Tibial nerve (tissue), 4 donors: ENCODE results near the gene TFB1M. TPM values are rescaled to one million over a fixed set of nuclear protein-coding genes. Genes with fewer than 3 reads are reported as not detected.

Experiments
- DNase-seq, 2 donors: peaks; one replicate each; pipeline ENCODE4 v3.0.0-alpha.2; 2019; ENCODE audit warnings: low spot score in 2 of 2
- H3K27ac ChIP-seq, 4 donors: fragments of 200-600 bp; sonication (generic) in 3 of 4; one replicate each; pipeline ENCODE4 v1.5.1; 2017 to 2019; ENCODE audit warnings: mild to moderate bottlenecking in 1 of 4
- H3K27me3 ChIP-seq, 2 donors: fragments of 200-600 bp; sonication (generic) in 1 of 2; one replicate each; pipeline versions ENCODE4 v1.5.1 to v1.6.0; 2017 to 2019
- H3K36me3 ChIP-seq, 3 donors: fragments of 200-600 bp; sonication (generic); one replicate each; pipeline ENCODE4 v1.5.1; 2018 to 2019
- H3K4me1 ChIP-seq, 4 donors: fragments of 200-600 bp; sonication (generic) in 3 of 4; one replicate each; pipeline ENCODE4 v1.5.1; 2017 to 2019
- H3K4me3 ChIP-seq, 4 donors: fragments of 200-600 bp; sonication (generic) in 3 of 4; one replicate each; pipeline ENCODE4 v1.5.1; 2017 to 2019; ENCODE audit warnings: mild to moderate bottlenecking in 1 of 4, moderate library complexity in 1 of 4
- H3K9me3 ChIP-seq, 4 donors: fragments of 200-600 bp; sonication (generic) in 3 of 4; one replicate each; pipeline ENCODE4 v1.5.1; 2017 to 2019
- CTCF ChIP-seq, 5 experiments: fragments of 200-600 bp in 3 of 5; fragments of 450-650 bp in 2 of 5; sonication (generic) in 3 of 5; IDR thresholded peaks; one replicate each; pipeline ENCODE4 v1.5.1; 2016 to 2019; ENCODE audit warnings: antibody characterized with exemption in 5 of 5, mild to moderate bottlenecking in 3 of 5, moderate library complexity in 2 of 5
- EP300 ChIP-seq, 2 donors: sonication (generic); formaldehyde crosslinking; IDR thresholded peaks; one replicate each; pipeline ENCODE4 v1.6.1; 2017; ENCODE audit warnings: antibody characterized with exemption in 2 of 2, mild to moderate bottlenecking in 1 of 2
- POLR2A ChIP-seq, 2 donors: fragments of 450-650 bp; IDR thresholded peaks; one replicate each; pipeline ENCODE4 v1.6.1; 2017; ENCODE audit warnings: antibody characterized with exemption in 2 of 2, mild to moderate bottlenecking in 2 of 2, moderate library complexity in 2 of 2
- WGBS, 2 donors: methylation state at CpG; one replicate each; pipeline ENCODE4 v1.1.5; 2018; 5-methylcytosine and 5-hydroxymethylcytosine counted together
- total RNA-seq, 4 donors: library from RNA; depleted of rRNA; stranded (reverse); fragments of >200 nt; gene quantifications; one replicate each; pipeline ENCODE4 v1.1.0, GENCODE V29; 2016

Gene TFB1M
- total RNA-seq, 4 donors from 2014 or later: 21.4 to 52.7 (median 22.1) TPM

DNA sequence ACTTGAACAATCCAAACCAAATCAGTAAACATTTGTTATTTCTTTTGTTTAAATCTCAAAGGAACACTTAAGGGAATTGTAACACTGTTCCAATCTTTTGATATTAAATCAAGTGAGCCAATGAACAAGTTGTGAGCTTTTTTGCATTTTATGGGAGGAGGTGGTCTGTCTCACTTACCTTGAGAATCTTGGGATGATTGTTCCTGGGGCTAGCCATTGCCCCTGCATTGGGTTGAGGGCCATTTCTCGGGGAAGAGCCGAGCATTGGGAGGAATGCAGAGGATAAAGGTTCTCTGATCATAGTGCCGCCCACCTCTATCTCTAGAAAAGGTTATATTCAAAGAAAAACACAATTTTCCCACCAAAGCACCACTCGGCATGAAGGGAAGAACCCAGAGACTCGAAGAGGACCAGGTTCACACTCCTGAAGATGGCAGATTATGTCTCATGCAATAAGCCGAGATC lies 13.8 kb upstream of the TFB1M start:
- Histone ChIP-seq H3K27ac (no peak overlapping the region), H3K4me1 (peaks cover 0 to 4% (median 0%) of the 10 kb centered on the region in 4 donors), H3K4me3 (no peak overlapping the region), H3K36me3 (no peaks in the 10 kb centered on the region), H3K27me3 (no peaks in the 10 kb centered on the region), H3K9me3 (no peaks in the 10 kb centered on the region)
- DNase-seq: no peak
- no peak for TF ChIP-seq POLR2A (IDR thresholded peaks at IDR 0.05)
- TF ChIP-seq CTCF (IDR thresholded peaks at IDR 0.05): no peak
- no peak for TF ChIP-seq EP300 (IDR thresholded peaks at IDR 0.05)
- 90 to 91% methylated on average over 6 of the region's 6 CpGs for WGBS, 2 donors

GRCh38 chr6:155327326-155328073 lies 13.2 kb upstream of the TFB1M start:
- 0% methylated on average over 1 of the region's 1 CpG for WGBS, 2 donors
- H3K27me3 ChIP-seq: no peaks in the 10 kb centered on the region
- no peak overlapping the region for H3K27ac ChIP-seq
- H3K36me3 ChIP-seq: no peaks in the 10 kb centered on the region
- peaks cover 0 to 4% (median 0%) of the 10 kb centered on the region in 4 donors for H3K4me1 ChIP-seq
- no peaks in the 10 kb centered on the region for H3K9me3 ChIP-seq
- H3K4me3 ChIP-seq: no peak overlapping the region
- TF ChIP-seq EP300 (IDR thresholded peaks at IDR 0.05) (no peak), CTCF (IDR thresholded peaks at IDR 0.05) (peak; percentile 68 to 89 (median 81))
- peak in 1 of 2 donors; percentile 42 for DNase-seq

- no peak for TF ChIP-seq EP300 (IDR thresholded peaks at IDR 0.05)
- no peak for TF ChIP-seq POLR2A (IDR thresholded peaks at IDR 0.05)
- TF ChIP-seq CTCF (IDR thresholded peaks at IDR 0.05): no peak
- H3K27me3 ChIP-seq: no peaks in the 10 kb centered on the region
- no peak overlapping the region for H3K4me3 ChIP-seq
- no peak overlapping the region for H3K27ac ChIP-seq
- no peaks in the 10 kb centered on the region for H3K36me3 ChIP-seq
- 69 to 72% methylated on average over 6 of the region's 6 CpGs for WGBS, 2 donors
- H3K4me1 ChIP-seq: peaks cover 0 to 4% (median 0%) of the 10 kb centered on the region in 4 donors
- DNase-seq: no peak
- no peaks in the 10 kb centered on the region for H3K9me3 ChIP-seq
Observed at GRCh38 chr6:155325700-155326516, 11.6 kb upstream of the TFB1M start.

DNA sequence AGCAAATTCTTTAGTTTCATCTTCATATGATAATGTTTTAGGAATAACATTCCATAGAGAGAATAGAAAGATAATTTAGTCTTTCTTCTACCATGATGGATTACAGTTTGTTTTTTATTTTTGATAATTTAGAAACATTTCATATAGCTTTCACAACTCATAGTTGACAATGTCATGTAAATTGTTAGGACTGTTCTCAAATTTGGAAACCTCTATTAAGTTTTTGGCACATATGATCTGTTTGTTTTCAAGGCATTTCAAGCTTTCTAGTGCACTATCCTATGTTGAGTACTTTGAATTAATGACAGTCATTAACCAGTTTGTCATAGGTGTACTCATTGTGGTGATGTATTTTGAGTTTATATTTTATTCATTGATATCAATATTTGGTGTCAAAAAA lies 10.7 kb upstream of the TFB1M start:
- no peaks in the 10 kb centered on the region for H3K36me3 ChIP-seq
- H3K27ac ChIP-seq: no peak overlapping the region
- no peak for DNase-seq
- H3K27me3 ChIP-seq: no peaks in the 10 kb centered on the region
- H3K9me3 ChIP-seq: no peaks in the 10 kb centered on the region
- TF ChIP-seq CTCF (IDR thresholded peaks at IDR 0.05): no peak
- TF ChIP-seq EP300 (IDR thresholded peaks at IDR 0.05): no peak
- TF ChIP-seq POLR2A (IDR thresholded peaks at IDR 0.05): no peak
- H3K4me3 ChIP-seq: no peak overlapping the region
- H3K4me1 ChIP-seq: peaks cover 0 to 4% (median 0%) of the 10 kb centered on the region in 4 donors

GRCh38 chr6:155324172-155324571 lies 9.9 kb upstream of the TFB1M start:
- no peak overlapping the region for H3K4me3 ChIP-seq
- H3K27me3 ChIP-seq: no peaks in the 10 kb centered on the region
- 90 to 92% methylated on average over 2 of the region's 2 CpGs for WGBS, 2 donors
- no peak overlapping the region for H3K27ac ChIP-seq
- no peaks in the 10 kb centered on the region for H3K9me3 ChIP-seq
- H3K4me1 ChIP-seq: peaks cover 0 to 4% (median 0%) of the 10 kb centered on the region in 4 donors
- TF ChIP-seq POLR2A (IDR thresholded peaks at IDR 0.05): no peak
- TF ChIP-seq CTCF (IDR thresholded peaks at IDR 0.05): no peak
- TF ChIP-seq EP300 (IDR thresholded peaks at IDR 0.05): no peak
- H3K36me3 ChIP-seq: no peaks in the 10 kb centered on the region
- no peak for DNase-seq
